ENCODE results near the gene VWA3A.

DNA sequence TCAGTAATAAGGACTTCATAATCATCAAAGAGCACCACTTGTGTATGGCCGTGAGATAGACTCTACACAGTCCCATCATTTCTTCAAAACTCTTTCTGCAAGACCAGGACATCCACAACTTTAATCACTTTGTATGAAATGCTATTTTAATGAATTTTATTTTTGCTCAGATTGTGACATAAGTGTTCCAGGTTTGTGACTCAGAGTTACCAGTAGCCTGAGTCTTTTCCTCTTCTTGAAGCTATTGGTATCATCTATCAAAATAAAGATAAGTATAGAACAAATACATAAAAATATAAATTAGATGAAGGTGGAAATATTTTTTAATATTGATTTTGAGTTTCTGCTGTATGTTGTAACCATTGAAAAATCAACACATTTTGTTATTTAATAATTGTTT is 16.6 kb upstream of the VWA3A start:
- TF ChIP-seq, protein P1, sequence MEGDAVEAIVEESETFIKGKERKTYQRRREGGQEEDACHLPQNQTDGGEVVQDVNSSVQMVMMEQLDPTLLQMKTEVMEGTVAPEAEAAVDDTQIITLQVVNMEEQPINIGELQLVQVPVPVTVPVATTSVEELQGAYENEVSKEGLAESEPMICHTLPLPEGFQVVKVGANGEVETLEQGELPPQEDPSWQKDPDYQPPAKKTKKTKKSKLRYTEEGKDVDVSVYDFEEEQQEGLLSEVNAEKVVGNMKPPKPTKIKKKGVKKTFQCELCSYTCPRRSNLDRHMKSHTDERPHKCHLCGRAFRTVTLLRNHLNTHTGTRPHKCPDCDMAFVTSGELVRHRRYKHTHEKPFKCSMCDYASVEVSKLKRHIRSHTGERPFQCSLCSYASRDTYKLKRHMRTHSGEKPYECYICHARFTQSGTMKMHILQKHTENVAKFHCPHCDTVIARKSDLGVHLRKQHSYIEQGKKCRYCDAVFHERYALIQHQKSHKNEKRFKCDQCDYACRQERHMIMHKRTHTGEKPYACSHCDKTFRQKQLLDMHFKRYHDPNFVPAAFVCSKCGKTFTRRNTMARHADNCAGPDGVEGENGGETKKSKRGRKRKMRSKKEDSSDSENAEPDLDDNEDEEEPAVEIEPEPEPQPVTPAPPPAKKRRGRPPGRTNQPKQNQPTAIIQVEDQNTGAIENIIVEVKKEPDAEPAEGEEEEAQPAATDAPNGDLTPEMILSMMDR (IDR thresholded peaks at IDR 0.05; ENCODE audit: insufficient read depth, low read length), result no peak
- no peak for TF ChIP-seq REST (IDR thresholded peaks at IDR 0.05; ENCODE audit: insufficient replicate concordance, low read depth)
- no peak for TF ChIP-seq POLR2AphosphoS5 (IDR thresholded peaks at IDR 0.05; ENCODE audit: low read depth)

Measured in HL-60 (cell line).